Activated effector memory CD4-positive, alpha-beta T cell treated with anti-CD3 and anti-CD28 coated beads, Interleukin-2, amount 50 U/mL, for 16 hours (primary cell): ENCODE data around the gene TMEM178B.
"Not testable (repeated sequence)": the region's sequence is repeated elsewhere in the genome, so short reads cannot be mapped to it uniquely, and the experiment has no call there.

Experiments
- DNase-seq: peaks from one replicate; pipeline ENCODE4 v3.0.0-alpha.2; 2020

Gene TMEM178B

DNA sequence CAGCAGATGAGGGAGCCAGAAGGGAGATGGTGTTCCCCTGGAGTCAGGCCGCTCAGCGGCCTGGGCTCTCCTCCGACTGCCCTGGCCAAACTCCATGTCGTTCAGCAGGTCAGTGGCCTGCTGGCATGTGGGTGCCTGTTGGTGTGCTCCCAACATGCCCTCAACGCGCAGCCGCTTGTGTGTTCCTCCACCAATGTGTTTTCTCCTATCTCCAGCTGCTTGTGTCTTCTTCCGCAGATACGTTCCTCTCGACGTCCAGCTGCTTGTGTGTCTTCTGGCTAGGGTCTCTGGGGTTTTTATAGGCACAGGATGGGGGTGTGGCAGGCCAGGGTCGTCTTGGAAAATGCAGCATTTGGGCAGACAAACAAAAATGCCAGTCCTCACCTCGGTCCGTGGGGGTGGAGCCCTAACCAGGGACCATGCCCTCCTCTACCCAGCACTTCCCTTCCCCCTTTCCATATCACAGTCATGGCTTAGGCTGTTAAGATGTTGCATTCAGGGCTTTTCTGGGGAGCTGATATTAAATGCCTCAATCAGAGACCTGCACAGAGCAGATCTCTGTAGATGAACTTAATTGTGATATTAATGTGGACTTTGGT is 111.6 kb downstream of the TMEM178B start:
- no peak for DNase-seq

GRCh38 chr7:141189231-141189630 is 115.4 kb downstream of the TMEM178B start:
- no peak for DNase-seq

DNA sequence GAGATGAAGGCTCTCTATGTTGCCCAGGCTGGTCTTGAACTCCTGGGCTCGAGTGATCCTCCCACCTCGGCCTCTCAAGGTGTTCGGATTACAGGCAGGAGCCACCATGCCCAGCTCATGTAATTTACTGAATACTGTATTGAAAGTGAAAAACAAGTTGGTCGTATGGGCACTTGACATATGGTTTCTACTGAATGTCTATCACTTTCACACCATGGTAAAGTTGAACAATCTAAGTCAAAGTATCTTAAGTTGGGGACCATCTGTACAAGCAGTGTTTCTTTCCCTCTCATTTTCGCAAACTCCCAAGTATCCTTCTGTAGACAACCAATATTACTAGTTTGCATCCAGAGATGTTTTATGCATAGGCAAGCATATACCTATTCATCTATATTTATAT is 116.6 kb downstream of the TMEM178B start:
- DNase-seq = no peak

DNA sequence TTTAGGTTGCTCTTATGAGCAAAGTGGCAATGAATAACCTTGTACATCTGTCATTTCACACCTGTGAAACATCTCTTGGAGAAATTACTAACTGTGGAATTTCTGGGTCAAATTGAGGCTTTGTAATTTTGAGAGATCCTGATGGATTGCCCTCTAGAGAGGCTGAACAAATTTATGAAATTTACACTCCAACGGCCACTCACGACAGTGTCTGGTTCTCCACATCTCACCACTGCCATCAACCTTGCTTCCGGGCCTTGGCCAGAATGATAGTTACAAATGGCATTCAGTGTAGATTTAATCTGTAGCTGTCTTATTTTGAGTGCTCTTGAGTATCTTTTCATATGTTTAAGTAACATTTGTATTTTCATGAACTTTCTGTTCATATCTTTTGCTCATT is 117.4 kb downstream of the TMEM178B start:
- DNase-seq = no peak

GRCh38 chr7:141193066-141193465 is 119.2 kb downstream of the TMEM178B start:
- no peak for DNase-seq

- DNase-seq = not testable (repeated sequence)
Observed at GRCh38 chr7:141195722-141196121, 121.9 kb downstream of the TMEM178B start.

DNA sequence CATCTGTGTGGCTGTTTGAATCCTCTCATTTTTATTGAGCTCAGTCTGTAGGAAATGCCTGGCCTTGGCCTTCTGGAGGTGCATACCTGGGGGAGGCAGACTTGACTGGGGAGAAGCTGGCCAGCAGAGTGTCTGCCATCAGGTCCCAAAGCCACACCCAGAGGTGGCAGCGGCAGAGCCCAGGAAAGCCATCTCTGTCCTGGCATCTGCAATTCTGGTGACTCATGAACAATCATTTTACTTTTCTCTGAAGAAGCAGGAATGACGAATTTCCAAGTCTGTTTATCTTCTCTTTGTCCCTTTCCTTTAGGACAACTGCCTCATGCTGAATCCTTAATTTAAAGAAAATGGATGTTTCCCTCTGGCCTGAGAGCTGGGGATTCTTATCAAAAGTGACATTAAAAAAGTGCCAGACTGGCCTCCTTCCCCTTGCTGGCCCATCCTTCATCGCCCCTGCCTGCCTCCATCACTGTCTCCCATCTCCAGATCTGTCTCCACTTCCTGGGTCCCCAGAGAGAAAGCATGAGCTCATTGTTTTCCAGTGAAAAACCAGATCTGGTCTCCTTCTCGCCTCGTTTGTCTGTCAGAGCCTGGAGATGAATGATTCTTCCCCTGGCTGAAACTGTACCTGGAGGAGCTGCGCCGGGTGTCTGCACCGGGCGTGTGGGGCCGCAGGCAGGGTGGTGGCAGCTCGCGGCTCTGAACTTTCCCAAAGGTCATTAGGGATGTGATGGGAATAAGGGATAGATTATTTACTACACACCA is 124.5 kb downstream of the TMEM178B start:
- no peak for DNase-seq

GRCh38 chr7:141200191-141201108 is 126.6 kb downstream of the TMEM178B start:
- no peak for DNase-seq

- DNase-seq = no peak
Observed at GRCh38 chr7:141201145-141201885, 127.5 kb downstream of the TMEM178B start.

DNA sequence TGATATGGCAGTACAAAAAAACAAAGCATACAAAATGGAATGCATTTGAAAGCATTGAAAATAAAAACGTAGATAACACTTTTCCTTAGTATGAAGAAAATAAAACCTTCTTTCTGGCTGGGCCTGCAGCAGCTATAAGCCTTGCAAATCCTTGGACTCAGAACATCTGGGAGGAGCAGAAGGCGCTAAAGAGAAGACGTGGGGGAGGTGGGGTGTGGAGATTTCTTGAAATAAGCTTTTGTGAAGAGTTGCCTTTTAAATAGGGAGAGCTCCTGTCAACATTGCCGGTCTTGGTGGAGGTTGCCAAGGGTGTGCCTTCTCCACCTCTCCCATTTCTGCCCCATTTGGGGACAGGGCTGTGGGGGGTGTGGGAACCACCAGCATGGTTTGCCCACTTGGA is 128.7 kb downstream of the TMEM178B start:
- DNase-seq = no peak

- DNase-seq = no peak
Observed at GRCh38 chr7:141203177-141203576, 129.3 kb downstream of the TMEM178B start.

- DNase-seq = no peak
Observed at GRCh38 chr7:141203586-141203985, 129.7 kb downstream of the TMEM178B start.

DNA sequence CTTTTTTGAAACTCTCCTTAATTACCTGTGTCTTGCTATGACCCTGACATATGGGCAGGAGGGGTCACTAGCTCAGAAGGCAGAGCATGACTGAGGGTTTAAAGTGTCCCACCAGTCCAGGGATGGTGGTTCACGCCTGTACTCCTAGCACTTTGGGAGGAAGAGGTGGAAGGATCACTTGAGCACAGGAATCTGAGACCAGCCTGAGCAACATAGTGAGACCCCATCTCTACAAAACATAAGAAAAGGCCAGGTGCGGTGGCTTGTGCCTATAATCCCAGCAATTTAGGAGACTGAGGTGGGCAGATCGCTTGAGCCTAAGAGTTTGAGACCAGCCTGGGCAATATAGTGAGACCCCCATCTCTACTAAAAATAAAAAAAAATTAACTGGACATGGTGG is 133.8 kb downstream of the TMEM178B start:
- DNase-seq = no peak

DNA sequence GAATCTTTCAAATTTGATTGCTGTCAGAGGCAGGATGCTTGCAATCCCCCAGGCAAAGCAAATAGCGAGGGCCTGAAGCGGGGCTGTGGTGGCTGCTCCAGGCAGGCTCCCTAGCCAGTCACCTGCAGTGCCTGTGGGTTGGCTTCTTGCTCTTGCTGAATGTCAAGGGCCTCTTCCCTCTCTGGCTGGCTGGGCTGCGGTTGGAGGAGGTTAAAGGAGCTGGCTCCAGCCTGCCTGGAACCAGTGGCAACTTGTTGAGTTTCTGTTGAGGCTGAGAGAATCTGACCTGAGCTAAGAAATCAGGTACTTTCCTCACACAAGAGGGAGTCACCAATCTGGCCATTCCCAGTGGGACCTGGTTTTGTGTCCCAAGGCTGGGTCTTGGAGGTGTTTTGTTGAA is 134.7 kb downstream of the TMEM178B start:
- no peak for DNase-seq

DNA sequence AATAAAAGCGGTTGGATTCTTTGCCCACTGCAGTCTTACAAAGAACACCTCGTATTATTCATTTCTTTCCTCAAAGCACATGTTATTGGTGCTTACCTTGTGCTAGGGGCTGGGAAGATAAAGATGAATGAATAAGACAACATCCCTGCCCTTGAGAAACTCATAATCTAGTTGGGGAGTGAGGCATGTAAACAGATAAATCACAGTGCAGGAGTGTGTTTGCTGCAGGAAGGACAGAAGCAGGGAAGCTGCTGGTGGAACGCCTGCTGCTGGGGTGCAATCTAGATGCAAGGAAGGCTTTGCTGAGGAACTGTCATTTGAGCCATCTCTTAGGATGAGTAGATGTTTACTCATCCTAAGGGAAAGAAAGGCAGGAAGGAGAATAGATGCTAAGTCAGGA is 135.6 kb downstream of the TMEM178B start:
- DNase-seq = no peak

DNA sequence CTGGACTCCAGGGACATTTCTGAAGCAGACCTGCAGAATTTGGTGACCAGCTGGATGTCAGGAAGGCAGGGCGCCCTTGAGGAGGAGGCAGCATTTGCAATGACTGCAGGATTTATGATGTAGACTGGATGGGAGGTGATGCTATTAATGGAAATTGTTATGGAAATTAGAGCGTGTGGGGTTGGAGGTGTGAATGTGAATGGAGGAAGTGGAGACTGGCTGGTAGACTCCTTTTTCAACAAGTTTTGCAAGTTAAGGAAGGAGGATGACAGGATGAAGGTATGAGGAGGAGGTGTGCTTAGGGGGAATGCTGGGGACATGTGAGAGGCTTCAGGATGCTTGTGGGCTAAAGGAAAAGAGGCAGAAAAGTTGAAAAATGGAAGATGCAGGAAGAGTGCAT is 137.0 kb downstream of the TMEM178B start:
- no peak for DNase-seq

DNA sequence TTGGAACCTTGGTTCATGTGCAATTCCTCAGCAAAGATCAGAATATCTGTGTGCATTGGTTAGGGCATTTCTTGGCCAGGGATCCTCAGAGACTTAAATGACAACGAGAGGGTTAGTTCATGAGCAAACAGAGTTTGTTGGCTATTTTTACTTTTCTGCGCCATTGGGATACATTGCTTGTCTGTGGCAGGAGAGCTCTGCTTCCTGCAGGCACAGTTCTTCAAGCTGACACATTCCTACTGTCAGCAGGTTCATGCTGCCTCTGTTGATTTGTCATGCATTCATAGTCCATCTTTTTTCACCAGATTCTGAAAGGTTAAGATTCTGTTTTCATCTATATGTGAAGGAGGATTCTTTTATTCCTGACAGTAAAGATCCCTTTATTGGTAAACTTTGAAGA is 139.4 kb downstream of the TMEM178B start:
- no peak for DNase-seq

GRCh38 chr7:141217938-141218337 is 144.1 kb downstream of the TMEM178B start:
- no peak for DNase-seq

GRCh38 chr7:141218941-141219340 is 145.1 kb downstream of the TMEM178B start:
- DNase-seq = no peak

- DNase-seq = no peak
Observed at GRCh38 chr7:141220263-141220880, 146.5 kb downstream of the TMEM178B start.

DNA sequence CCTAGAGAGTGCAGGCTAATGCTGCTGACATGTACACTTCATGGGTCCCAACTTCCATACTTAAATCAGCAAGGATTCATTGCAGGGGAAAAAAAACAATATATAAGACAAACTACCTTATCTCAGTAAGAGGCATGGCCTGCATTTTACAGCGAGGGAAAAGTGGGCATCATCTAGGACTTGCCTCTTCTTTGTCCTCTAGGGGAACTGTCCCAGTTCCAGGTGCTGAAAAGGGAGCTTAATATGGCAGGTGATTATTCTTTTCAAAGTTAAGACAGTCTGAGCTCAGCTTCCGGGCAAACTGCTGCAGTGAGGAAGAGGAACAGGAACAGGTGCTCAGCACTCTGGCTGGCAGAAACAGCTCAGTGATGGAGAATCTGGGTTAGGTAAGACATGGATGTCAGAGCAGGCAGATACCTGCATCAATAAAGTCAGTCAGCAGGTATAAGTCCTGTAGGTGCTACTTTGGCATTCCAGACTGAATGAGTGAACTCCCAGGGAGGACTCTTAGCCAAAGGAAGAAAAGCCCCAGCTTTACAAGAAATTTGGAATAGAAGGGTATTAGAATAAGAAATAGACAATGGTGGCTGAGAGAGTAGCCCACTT is 147.2 kb downstream of the TMEM178B start:
- no peak for DNase-seq
